ENCODE data around the gene EPHA3.
"Not testable (repeated sequence)": the region's sequence is repeated elsewhere in the genome, so short reads cannot be mapped to it uniquely, and the experiment has no call there.

The EPHA3 gene

GRCh38 chr3:89289574-89290190 is 182.3 kb downstream of the EPHA3 start:
- no peak for DNase-seq

GRCh38 chr3:89297199-89297598 is 189.8 kb downstream of the EPHA3 start:
- no peak for DNase-seq

- no peak for DNase-seq
Measured at GRCh38 chr3:89300526-89300925, 193.1 kb downstream of the EPHA3 start.

DNA sequence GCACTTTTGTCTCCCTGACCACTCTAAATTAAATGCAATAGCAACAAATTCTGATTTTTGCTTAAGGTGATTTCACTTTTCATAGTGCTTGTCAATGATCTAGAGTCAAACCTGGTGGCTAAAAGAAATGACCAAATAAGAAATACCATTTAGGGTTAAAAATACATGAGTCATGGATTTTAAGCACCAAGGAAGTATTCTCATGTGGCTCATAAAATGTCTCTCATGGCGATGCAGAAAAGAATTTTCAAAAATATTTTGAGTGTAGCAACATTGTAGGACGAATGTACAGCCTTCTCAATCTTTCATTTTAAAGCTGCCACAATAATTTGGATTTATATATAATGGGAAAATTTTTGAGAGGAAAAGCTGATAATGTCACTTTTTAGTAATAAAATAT is 193.6 kb downstream of the EPHA3 start:
- DNase-seq, result no peak

GRCh38 chr3:89303701-89304100 is 196.3 kb downstream of the EPHA3 start:
- DNase-seq, result no peak

DNA sequence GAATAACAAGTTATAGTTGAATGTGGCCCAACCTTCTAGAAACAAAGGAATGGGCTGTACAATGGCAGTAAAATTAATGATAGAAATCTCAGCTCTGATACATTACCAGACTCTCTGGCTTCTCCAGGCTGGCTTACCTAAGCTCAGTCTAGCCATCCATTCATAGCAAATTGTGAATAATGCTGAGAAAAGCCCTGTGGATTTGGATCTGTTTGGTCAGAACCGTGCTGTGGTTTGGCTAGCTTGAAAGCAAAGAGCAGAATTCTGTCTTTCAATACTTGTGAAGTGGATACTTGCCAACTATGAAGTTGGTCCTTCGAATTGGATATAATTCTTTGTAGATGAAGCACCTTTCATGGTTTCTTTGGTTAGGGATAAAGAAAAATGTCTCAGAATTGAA is 199.1 kb downstream of the EPHA3 start:
- no peak for DNase-seq

- DNase-seq, result no peak
Measured at GRCh38 chr3:89311581-89311980, 204.2 kb downstream of the EPHA3 start.

- DNase-seq, result no peak
Measured at GRCh38 chr3:89312141-89312540, 204.7 kb downstream of the EPHA3 start.

DNA sequence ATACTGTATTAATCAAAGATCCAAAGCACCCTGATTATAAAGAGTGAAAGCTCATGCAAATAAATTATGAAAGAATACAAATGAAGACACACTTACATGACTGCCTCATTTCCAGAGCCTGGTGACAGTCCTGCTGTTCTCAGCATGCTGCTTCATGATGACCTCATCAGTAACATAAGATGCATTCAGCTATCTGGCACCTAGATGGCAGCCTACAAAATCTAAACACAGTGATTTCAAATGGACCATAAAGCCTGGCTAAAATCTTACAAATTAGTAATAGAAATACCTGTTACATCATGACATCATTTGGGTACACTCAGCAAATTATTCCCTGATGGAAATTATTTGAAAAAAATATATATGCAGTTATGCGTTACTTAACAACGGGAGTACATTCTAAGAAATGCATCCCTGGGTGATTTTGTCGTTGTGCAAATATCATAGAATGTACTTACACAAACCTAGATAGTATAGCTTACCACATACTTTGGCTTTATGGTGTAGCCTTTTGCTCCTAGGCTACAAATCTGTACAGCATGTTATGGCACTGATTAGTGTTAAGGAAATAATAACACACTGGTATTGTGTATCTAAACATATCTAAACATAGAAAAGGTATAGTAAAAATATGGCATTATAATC is 207.2 kb downstream of the EPHA3 start:
- DNase-seq, result no peak

DNA sequence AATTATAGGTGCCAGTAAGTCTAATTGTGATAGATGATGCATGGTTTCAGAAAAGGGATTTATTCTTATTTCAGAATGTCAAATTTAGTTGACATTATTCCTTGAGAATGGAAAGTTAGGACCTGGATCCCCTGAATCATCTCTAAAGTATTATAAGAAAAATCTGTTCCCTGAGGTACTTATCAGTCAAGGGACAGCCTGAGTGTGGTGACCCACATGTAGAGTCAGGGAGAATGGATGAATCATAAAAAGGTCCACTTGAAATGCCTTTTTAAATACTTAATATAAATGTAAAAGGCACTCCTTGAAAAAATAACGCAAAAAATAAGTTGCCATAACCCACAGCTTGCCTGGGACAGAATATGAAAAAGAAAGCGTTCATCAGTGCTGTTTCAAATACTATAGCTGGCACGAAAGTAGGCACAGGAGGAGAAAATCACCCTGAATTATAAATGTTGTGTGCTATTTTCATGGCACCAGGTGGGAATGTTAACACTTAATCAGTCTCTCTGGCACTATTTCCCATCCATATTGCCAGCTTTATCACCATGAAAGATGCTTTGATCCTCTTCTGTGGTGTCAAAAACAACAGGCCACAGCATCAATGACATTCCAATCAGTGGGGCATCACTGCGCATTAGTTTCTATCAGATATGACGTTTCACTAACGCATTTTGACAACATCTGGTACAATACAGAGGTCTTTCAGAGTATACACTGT is 208.5 kb downstream of the EPHA3 start:
- DNase-seq, result no peak

DNA sequence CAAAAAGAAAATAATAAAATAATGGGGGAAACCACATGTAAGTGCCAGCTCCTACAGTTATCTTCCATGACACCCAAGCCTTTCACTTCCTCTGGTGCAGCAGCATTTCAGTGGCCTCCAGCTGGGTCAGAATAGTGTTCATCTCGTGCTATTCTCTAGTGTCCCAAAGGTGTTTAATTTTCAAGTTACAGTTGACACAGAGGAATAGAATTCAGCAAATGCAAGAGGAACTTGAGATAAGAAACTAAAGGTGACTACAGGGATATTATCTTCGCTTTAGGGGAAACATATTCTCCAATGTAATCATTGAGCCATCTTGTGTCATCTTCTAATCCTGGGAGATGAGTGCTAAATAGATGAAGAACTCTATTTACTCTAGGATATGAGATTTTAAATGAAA is 212.8 kb downstream of the EPHA3 start:
- DNase-seq, result no peak

- DNase-seq, result no peak
Measured at GRCh38 chr3:89326997-89327396, 219.6 kb downstream of the EPHA3 start.

DNA sequence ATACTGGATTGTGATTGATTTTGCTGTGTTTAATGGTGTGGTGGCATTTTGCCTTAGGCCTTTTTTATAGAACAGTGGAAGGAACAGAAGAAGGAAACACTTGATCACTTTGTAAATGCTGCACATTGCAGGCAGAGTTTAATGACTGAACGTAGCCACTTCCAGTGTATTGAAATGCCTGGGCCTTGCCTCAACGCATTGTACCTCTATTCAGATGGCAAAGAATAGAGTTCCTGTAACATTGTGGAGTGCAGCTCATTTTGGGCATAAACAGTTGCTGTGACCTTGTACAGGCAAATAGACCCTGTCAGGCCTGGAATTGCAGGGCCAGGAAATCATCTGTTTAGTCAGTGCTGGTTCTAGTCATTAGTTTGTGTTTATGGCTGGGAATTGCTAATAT is 225.0 kb downstream of the EPHA3 start:
- DNase-seq, result no peak

DNA sequence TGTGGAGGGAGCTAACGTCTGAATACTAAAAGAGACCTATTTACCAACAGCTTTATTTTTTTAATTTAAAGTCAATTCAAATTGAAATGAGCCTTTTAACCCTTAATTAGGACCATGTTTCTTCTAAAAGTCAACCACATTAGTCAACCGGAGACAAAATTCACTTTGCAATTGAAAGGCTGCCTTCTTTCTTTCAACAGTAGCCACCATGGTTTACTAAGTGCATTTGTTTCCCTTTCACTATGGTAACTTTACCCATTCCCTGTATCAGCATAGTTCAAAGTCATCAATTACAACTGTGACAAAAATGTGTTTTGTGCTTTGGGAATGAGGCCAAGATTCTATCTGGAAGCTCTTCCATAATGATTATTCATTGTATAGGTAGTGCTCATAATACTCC is 225.4 kb downstream of the EPHA3 start:
- no peak for DNase-seq

GRCh38 chr3:89335693-89336092 is 228.3 kb downstream of the EPHA3 start:
- DNase-seq, result no peak

- no peak for DNase-seq
Measured at GRCh38 chr3:89340408-89340807, 233.0 kb downstream of the EPHA3 start.

- DNase-seq, result no peak
Measured at GRCh38 chr3:89344076-89344475, 236.7 kb downstream of the EPHA3 start.

DNA sequence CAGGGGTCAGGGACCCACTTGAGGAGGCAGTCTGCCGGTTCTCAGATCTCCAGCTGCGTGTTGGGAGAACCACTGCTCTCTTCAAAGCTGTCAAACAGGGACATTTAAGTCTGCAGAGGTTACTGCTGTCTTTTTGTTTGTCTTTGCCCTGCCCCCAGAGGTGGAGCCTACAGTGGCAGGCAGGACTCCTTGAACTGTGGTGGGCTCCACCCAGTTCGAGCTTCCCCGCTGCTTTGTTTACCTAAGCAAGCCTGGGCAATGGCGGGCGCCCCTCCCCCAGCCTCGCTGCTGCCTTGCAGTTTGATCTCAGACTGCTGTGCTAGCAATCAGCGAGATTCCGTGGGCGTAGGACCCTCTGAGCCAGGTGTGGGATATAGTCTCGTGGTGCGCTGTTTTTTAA is 243.5 kb downstream of the EPHA3 start:
- DNase-seq, result not testable (repeated sequence)

- no peak for DNase-seq
Measured at GRCh38 chr3:89353465-89353864, 246.0 kb downstream of the EPHA3 start.

DNA sequence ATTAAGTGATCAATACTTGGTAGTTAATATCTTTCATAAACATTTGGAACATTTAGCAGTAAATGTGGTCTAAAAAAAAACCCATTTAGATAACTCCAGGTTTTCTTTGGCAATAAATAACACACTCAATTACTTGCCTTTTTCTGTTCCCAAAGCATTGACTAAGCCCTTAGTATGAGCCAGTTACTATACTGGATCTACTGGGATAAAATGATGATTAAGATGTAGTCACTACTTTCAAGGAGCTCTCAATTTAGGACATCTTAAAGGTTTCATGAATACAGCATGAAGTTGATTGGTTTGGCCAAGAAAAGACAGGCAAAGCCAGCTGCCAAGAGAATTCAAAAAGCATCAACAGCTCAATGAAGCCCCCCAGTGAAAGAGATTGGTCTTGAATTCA is 250.9 kb downstream of the EPHA3 start:
- no peak for DNase-seq

- no peak for DNase-seq
Measured at GRCh38 chr3:89360156-89360555, 252.7 kb downstream of the EPHA3 start.

DNA sequence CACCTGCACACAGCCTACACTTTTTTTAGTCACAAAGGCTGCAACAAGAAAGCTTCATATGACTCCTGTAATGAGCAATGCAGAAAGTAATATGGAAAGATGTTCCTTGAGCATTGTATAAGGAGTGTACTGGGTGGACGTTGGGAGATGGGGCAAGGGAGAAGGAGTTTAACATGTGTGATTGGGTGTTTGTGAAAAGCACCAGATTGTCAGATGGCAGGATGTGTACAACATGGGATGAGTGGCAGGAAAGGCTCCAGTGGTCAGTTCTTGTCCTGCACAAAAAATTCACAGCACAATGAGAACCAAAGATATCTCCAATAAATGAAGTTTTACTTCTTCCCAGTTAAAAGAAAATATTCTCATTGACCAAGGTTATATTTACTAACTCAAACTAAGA is 255.1 kb downstream of the EPHA3 start:
- DNase-seq, result no peak

- no peak for DNase-seq
Measured at GRCh38 chr3:89363171-89363570, 255.8 kb downstream of the EPHA3 start.

DNA sequence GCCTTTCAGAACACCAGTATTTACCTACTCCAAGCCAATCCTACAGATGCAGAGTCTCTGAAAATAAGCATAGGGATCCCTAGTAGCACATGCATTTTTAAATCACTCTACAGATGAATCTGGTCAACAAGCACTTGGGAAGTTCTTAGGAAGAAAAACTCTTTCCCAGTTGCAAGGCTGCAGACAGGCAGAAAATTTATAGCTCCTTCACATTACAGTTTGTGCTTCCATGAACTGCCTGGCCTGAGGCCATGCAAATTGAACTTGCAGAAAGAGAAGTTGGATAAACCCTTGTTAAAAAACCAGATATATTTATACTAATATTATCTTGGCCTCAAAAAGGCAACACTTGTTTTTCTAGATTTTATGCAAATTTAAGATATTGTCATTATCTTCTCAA is 256.9 kb downstream of the EPHA3 start:
- DNase-seq, result no peak
